ENCODE measurements around the gene MAP2K6.

Gene MAP2K6

DNA sequence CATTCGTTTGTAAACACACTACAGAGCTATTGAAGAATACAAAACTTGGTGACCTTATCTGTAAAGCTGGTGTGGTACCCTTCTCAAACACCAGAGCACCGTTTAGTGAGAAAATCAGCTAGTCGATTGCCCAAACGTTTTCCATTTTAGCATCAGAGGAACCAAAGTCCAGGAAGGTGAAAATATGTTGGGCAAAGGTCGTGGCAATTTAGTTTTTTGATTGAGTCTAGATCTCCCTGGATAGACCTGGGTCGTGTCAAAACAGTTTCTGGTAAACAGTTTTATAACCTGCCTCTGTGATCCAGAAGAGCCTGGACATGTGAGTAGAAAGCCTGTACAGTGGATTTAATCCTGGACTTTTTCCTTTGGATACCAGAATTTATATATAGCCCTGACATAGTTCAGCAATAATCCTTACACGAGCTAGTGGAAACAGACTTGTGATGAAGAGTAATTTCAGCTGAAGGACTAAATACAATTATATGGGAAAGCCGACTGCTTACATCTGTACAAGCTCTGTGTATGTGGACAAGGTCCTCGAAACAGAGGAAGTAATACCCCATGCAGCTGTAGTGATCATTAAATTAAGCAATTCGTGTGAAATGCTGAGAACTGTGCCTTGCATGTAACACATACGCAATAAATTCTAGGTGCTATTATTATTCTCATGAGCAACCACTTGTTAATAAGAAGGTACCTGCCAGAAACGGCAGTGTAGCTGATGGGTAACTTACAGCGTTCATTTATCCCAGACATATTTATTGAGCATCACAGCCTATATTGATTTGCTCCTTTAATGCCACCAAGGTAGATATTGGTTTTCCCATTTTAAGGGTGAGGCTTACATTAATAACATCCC is 72.5 kb downstream of the MAP2K6 start:
- no peak overlapping the region for H3K4me2 ChIP-seq
- TF ChIP-seq, protein P1, sequence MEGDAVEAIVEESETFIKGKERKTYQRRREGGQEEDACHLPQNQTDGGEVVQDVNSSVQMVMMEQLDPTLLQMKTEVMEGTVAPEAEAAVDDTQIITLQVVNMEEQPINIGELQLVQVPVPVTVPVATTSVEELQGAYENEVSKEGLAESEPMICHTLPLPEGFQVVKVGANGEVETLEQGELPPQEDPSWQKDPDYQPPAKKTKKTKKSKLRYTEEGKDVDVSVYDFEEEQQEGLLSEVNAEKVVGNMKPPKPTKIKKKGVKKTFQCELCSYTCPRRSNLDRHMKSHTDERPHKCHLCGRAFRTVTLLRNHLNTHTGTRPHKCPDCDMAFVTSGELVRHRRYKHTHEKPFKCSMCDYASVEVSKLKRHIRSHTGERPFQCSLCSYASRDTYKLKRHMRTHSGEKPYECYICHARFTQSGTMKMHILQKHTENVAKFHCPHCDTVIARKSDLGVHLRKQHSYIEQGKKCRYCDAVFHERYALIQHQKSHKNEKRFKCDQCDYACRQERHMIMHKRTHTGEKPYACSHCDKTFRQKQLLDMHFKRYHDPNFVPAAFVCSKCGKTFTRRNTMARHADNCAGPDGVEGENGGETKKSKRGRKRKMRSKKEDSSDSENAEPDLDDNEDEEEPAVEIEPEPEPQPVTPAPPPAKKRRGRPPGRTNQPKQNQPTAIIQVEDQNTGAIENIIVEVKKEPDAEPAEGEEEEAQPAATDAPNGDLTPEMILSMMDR (conservative IDR thresholded peaks at IDR 0.05; ENCODE audit: low read depth, low read length) = no peak
- H3K36me3 ChIP-seq (ENCODE audit: insufficient read depth) = no peaks in the 10 kb centered on the region
- no peak overlapping the region for H2AFZ ChIP-seq (ENCODE audit: low read depth)
- no peaks in the 10 kb centered on the region for H3K4me1 ChIP-seq (ENCODE audit: low read depth, poor library complexity, severe bottlenecking)
- no peak overlapping the region for H3K9ac ChIP-seq
- H3K79me2 ChIP-seq (ENCODE audit: insufficient read depth, low read depth) = no peaks in the 10 kb centered on the region
- no peaks in the 10 kb centered on the region for H3K27me3 ChIP-seq (ENCODE audit: insufficient read depth, low read depth)
- no peak overlapping the region for H3K4me3 ChIP-seq (IDR thresholded peaks at IDR 0.05; ENCODE audit: insufficient read depth, low read depth, low read length)
- no peaks in the 10 kb centered on the region for H4K20me1 ChIP-seq (ENCODE audit: insufficient read depth)
- H3K27ac ChIP-seq = no peak overlapping the region

DNA sequence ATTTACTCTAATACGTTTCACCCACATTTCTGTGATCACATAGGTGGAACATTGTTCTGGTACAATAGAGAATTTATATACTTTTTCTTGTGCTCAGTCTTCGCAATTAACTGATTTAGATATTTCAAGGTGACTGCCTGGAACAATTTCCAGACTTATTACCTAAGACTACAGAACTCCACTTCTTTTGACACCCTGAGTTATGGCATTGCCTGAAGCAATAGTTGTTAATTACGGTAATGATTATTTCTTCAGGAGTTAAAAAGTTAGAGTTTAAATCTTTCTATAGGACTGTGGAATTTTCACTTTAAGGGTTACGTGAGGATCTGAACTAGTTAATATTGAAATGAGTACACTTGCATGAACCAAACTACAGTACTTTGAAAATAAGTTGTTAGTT is 74.8 kb downstream of the MAP2K6 start:
- no peaks in the 10 kb centered on the region for H3K4me1 ChIP-seq (ENCODE audit: low read depth, poor library complexity, severe bottlenecking)
- H2AFZ ChIP-seq (ENCODE audit: low read depth) = no peak overlapping the region
- H3K36me3 ChIP-seq (ENCODE audit: insufficient read depth) = no peaks in the 10 kb centered on the region
- TF ChIP-seq, protein P1 (conservative IDR thresholded peaks at IDR 0.05; ENCODE audit: low read depth, low read length) = no peak
- no peak overlapping the region for H3K4me3 ChIP-seq (IDR thresholded peaks at IDR 0.05; ENCODE audit: insufficient read depth, low read depth, low read length)
- no peaks in the 10 kb centered on the region for H4K20me1 ChIP-seq (ENCODE audit: insufficient read depth)
- no peak overlapping the region for H3K27ac ChIP-seq
- no peak overlapping the region for H3K9ac ChIP-seq
- H3K79me2 ChIP-seq (ENCODE audit: insufficient read depth, low read depth) = no peaks in the 10 kb centered on the region
- H3K4me2 ChIP-seq = no peak overlapping the region
- no peaks in the 10 kb centered on the region for H3K27me3 ChIP-seq (ENCODE audit: insufficient read depth, low read depth)

DNA sequence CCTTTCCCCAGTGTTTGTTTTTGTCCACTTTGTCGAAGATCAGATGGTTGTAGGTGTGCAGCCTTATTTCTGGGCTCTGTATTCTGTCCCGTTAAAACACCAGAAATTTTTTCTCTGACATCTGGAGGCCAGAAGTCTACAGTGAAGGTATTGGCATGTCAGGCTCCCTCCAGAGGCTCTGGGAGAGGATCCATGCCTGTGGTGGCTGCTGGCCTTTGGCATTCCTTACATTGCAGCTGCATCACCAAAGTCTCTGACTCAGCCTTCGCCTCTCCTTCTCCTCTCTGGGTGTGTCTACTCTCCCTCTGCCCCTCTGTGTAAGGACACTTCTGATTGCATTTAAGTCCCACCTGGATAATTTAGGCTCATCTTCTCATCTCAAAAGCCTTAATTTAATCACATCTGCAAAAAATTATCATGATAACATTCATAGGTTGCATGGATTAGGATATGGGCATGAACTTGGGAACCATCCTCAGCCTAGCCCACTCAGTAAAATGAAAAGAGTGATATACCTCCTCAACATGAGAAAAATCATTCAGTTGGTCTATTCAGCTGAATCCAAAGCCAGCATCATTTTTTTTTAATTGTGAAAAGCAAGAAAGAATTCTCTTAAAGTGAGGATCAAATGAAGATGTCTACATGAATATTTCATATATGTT is 78.0 kb downstream of the MAP2K6 start:
- Histone ChIP-seq H3K27ac (no peak overlapping the region), H3K4me3 (IDR thresholded peaks at IDR 0.05; ENCODE audit: insufficient read depth, low read depth, low read length) (no peak overlapping the region), H3K27me3 (ENCODE audit: insufficient read depth, low read depth) (no peaks in the 10 kb centered on the region), H3K9ac (no peak overlapping the region), H3K4me2 (no peak overlapping the region), H3K36me3 (ENCODE audit: insufficient read depth) (no peaks in the 10 kb centered on the region), H2AFZ (ENCODE audit: low read depth) (no peak overlapping the region), H3K4me1 (ENCODE audit: low read depth, poor library complexity, severe bottlenecking) (no peaks in the 10 kb centered on the region), H4K20me1 (ENCODE audit: insufficient read depth) (no peaks in the 10 kb centered on the region), H3K79me2 (ENCODE audit: insufficient read depth, low read depth) (no peaks in the 10 kb centered on the region)
- TF ChIP-seq, protein P1 (conservative IDR thresholded peaks at IDR 0.05; ENCODE audit: low read depth, low read length) = no peak

DNA sequence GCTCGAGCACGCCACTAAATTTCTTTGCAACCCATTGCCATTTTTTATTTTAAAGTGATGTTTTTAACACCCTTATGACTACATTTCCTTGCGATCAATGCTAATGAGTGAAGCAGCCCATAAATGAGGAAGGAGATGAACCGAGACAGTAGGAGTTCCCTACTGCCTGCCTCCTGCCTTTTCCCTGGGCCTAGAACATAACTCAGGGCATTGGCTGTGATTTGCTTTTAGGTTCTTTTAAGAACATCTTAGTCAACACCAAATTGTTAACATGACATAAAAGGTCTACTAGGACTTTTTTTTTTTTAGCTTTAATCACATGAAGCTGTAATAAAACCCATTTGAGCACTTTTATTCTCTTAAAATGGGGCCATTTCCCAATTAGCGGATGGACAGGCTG is 81.3 kb downstream of the MAP2K6 start:
- Histone ChIP-seq H3K27ac (no peak overlapping the region), H4K20me1 (ENCODE audit: insufficient read depth) (no peaks in the 10 kb centered on the region), H3K79me2 (ENCODE audit: insufficient read depth, low read depth) (no peaks in the 10 kb centered on the region), H3K9ac (no peak overlapping the region), H3K4me2 (no peak overlapping the region), H3K27me3 (ENCODE audit: insufficient read depth, low read depth) (no peaks in the 10 kb centered on the region), H3K4me3 (IDR thresholded peaks at IDR 0.05; ENCODE audit: insufficient read depth, low read depth, low read length) (no peak overlapping the region), H3K4me1 (ENCODE audit: low read depth, poor library complexity, severe bottlenecking) (no peaks in the 10 kb centered on the region), H3K36me3 (ENCODE audit: insufficient read depth) (no peaks in the 10 kb centered on the region), H2AFZ (ENCODE audit: low read depth) (no peak overlapping the region)
- TF ChIP-seq, protein P1 (conservative IDR thresholded peaks at IDR 0.05; ENCODE audit: low read depth, low read length) = no peak
